IMR-90 (cell line): ENCODE measurements around the gene ARHGAP18. TPM values are rescaled to one million over a fixed set of nuclear protein-coding genes. Genes with fewer than 3 reads are reported as not detected.

Source experiments
- ATAC-seq: fragments of 200-7000 bp; cut with Tn5 transposase; 2 replicates; pipeline ENCODE4 v1.9.1; 2020; ENCODE audit warnings: low read depth, mild to moderate bottlenecking, moderate library complexity
- BruUV-seq: library from RNA; stranded (reverse); fragments of 400-500 nt; replicated peaks from 2 replicates; lab custom pipeline; 2021; lab: Mats Ljungman, UMichigan
- CTCF ChIA-PET: fragments of 300-600 bp; formaldehyde crosslinking; extraction: SDS; loops from one replicate; lab custom pipeline; 2021; ENCODE audit warnings: antibody characterized with exemption; lab: Yijun Ruan, JAX
- POLR2A ChIA-PET: fragments of 300-600 bp; sonication (Branson Sonifier 250); formaldehyde crosslinking; loops from one replicate; lab custom pipeline; 2022; ENCODE audit warnings: antibody characterized with exemption; ENCODE audit not compliant: unreplicated experiment; lab: Charles Lee
- DNase-seq: peaks from one replicate; pipeline ENCODE4 v3.0.0; 2013
- H2AFZ ChIP-seq: replicated peaks from 2 replicates; pipeline ENCODE3; 2013; ENCODE audit warnings: low read length, mild to moderate bottlenecking; ENCODE audit not compliant: poor library complexity
- H2AK5ac ChIP-seq: 2 replicates; pipeline ENCODE4 v1.6.1; 2013; ENCODE audit warnings: low read depth, low read length, inconsistent platforms
- H2AK9ac ChIP-seq: replicated peaks from 2 replicates; pipeline ENCODE3; 2013; ENCODE audit warnings: mild to moderate bottlenecking, low read depth, low read length, moderate library complexity; ENCODE audit not compliant: poor library complexity
- H2BK120ac ChIP-seq: 2 replicates; pipeline ENCODE4 v1.6.1; 2013; ENCODE audit warnings: low read depth, low read length, inconsistent platforms
- H2BK15ac ChIP-seq: 3 replicates; pipeline ENCODE4 v1.6.1; 2013; ENCODE audit warnings: low read depth, low read length, inconsistent platforms
- H2BK20ac ChIP-seq: 2 replicates; pipeline ENCODE4 v1.6.1; 2013; ENCODE audit warnings: low read depth, mild to moderate bottlenecking, inconsistent platforms, low read length, moderate library complexity
- H2BK5ac ChIP-seq: 2 replicates; pipeline ENCODE4 v1.6.1; 2013; ENCODE audit warnings: mild to moderate bottlenecking, low read depth, low read length, inconsistent platforms; ENCODE audit not compliant: poor library complexity, severe bottlenecking
- H3K14ac ChIP-seq: replicated peaks from 2 replicates; pipeline ENCODE4 v1.6.1; 2013; ENCODE audit warnings: low read depth, low read length, inconsistent platforms
- H3K18ac ChIP-seq: 2 replicates; pipeline ENCODE4 v1.6.1; 2013; ENCODE audit warnings: low read depth, low read length, control low read depth
- H3K23ac ChIP-seq: 2 replicates; pipeline ENCODE4 v1.6.1; 2013; ENCODE audit warnings: low read depth, low read length, inconsistent platforms
- H3K27ac ChIP-seq: 2 replicates; pipeline ENCODE4 v1.5.1; 2013; ENCODE audit warnings: mild to moderate bottlenecking, control low read depth, low read length; ENCODE audit not compliant: insufficient read depth
- H3K27me3 ChIP-seq: 2 replicates; pipeline ENCODE4 v1.6.1; 2013; ENCODE audit warnings: low read length; ENCODE audit not compliant: control insufficient read depth, insufficient read depth
- H3K36me3 ChIP-seq: 2 replicates; pipeline ENCODE4 v1.6.1; 2013; ENCODE audit warnings: low read length, mixed read lengths; ENCODE audit not compliant: control insufficient read depth, insufficient read depth
- H3K4ac ChIP-seq: 2 replicates; pipeline ENCODE4 v1.6.1; 2013; ENCODE audit warnings: low read depth, low read length, inconsistent platforms
- H3K4me1 ChIP-seq: 2 replicates; pipeline ENCODE4 v1.6.1; 2013; ENCODE audit warnings: low read length, mixed read lengths; ENCODE audit not compliant: control insufficient read depth, insufficient read depth
- H3K4me2 ChIP-seq: 2 replicates; pipeline ENCODE4 v1.6.1; 2013; ENCODE audit warnings: low read depth, mild to moderate bottlenecking, control low read depth, low read length, moderate library complexity
- H3K4me3 ChIP-seq: 2 replicates; pipeline ENCODE4 v1.5.1; 2013; ENCODE audit warnings: low read depth, mild to moderate bottlenecking, control low read depth, low read length, moderate library complexity; ENCODE audit not compliant: insufficient read depth
- H3K56ac ChIP-seq: 2 replicates; pipeline ENCODE4 v1.6.1; 2013; ENCODE audit warnings: low read length, inconsistent platforms; ENCODE audit not compliant: insufficient read depth; ENCODE audit errors: extremely low read depth
- H3K79me1 ChIP-seq, 2 experiments: 2 replicates each; pipeline ENCODE4 v1.6.1; 2013; ENCODE audit warnings: low read length in 2 of 2, inconsistent platforms in 1 of 2, low read depth in 1 of 2
- H3K9ac ChIP-seq: 2 replicates; pipeline ENCODE4 v1.6.1; 2013; ENCODE audit warnings: low read depth, low read length, control low read depth
- H3K9me1 ChIP-seq: 2 replicates; pipeline ENCODE4 v1.6.1; 2013; ENCODE audit warnings: low read length, inconsistent platforms; ENCODE audit not compliant: insufficient read depth
- H3K9me3 ChIP-seq: 2 replicates; pipeline ENCODE4 v1.6.1; 2013; ENCODE audit warnings: low read length; ENCODE audit not compliant: control insufficient read depth, insufficient read depth
- H4K20me1 ChIP-seq: 2 replicates; pipeline ENCODE4 v1.6.1; 2013; ENCODE audit warnings: low read length, inconsistent platforms; ENCODE audit not compliant: insufficient read depth
- H4K5ac ChIP-seq: 2 replicates; pipeline ENCODE4 v1.6.1; 2013; ENCODE audit warnings: mild to moderate bottlenecking, low read depth, low read length, control low read depth
- H4K8ac ChIP-seq, 2 experiments: 2 replicates each; pipeline ENCODE4 v1.6.1; 2013; ENCODE audit warnings: low read depth in 2 of 2, low read length in 2 of 2, control low read depth in 1 of 2, inconsistent platforms in 1 of 2
- H4K91ac ChIP-seq: 2 replicates; pipeline ENCODE4 v1.6.1; 2013; ENCODE audit warnings: low read depth, low read length, inconsistent platforms; ENCODE audit not compliant: insufficient read depth
- BHLHE40 ChIP-seq: fragments of 150-350 bp; IDR thresholded peaks from 2 replicates; pipeline ENCODE4 v1.6.1; 2016; ENCODE audit warnings: mild to moderate bottlenecking, low read depth, low read length
- CEBPB ChIP-seq: IDR thresholded peaks from 2 replicates; pipeline ENCODE4 v1.6.1; 2012; ENCODE audit warnings: low read depth, low read length, improper control_type of control experiment
- MAFK ChIP-seq: IDR thresholded peaks from 2 replicates; pipeline ENCODE4 v1.6.1; 2012; ENCODE audit warnings: low read depth, low read length, improper control_type of control experiment
- MAZ ChIP-seq: IDR thresholded peaks from 2 replicates; pipeline ENCODE4 v1.6.1; 2012; ENCODE audit warnings: low read depth, mild to moderate bottlenecking, low read length, improper control_type of control experiment, moderate library complexity, borderline replicate concordance
- NFE2L2 ChIP-seq: fragments of 150-350 bp; IDR thresholded peaks from 2 replicates; pipeline ENCODE4 v1.6.1; 2016; ENCODE audit warnings: low read depth, mild to moderate bottlenecking, low read length
- POLR2A ChIP-seq: IDR thresholded peaks from 2 replicates; pipeline ENCODE4 v1.6.1; 2012; ENCODE audit warnings: mild to moderate bottlenecking, low read depth, low read length
- RCOR1 ChIP-seq: IDR thresholded peaks from 2 replicates; pipeline ENCODE4 v1.6.1; 2012; ENCODE audit warnings: mild to moderate bottlenecking, low read length, improper control_type of control experiment; ENCODE audit not compliant: insufficient replicate concordance
- RFX5 ChIP-seq: IDR thresholded peaks from 2 replicates; pipeline ENCODE4 v1.8.0; 2012; ENCODE audit warnings: low read depth, mild to moderate bottlenecking, low read length, moderate library complexity
- SMC3 ChIP-seq: fragments of 150-350 bp; IDR thresholded peaks from 2 replicates; pipeline ENCODE4 v1.6.1; 2016; ENCODE audit warnings: low read depth, mild to moderate bottlenecking, antibody characterized with exemption, low read length, moderate library complexity
- WGBS, 2 experiments: methylation state at CpG; one replicate each; pipeline versions ENCODE4 v1.1.5 to v1.1.7; 2013; ENCODE audit warnings: missing lambda C conversion rate in 2 of 2; ENCODE audit not compliant: insufficient read length in 1 of 2; ENCODE audit errors: extremely low coverage in 2 of 2; 5-methylcytosine and 5-hydroxymethylcytosine counted together
- dilution Hi-C: fragments of 300-500 bp; cut with HindIII; formaldehyde crosslinking; loops from one replicate; pipeline ENCODE4 v1.14.3; 2018; ENCODE audit warnings: low sequenced_read_pairs; ENCODE audit not compliant: unreplicated experiment
- in situ Hi-C: fragments of 300-500 bp; cut with MboI; formaldehyde crosslinking; loops from 3 replicates; pipeline ENCODE4 v1.14.3; 2019; ENCODE audit warnings: low sequenced_read_pairs, inconsistent platforms, mixed read lengths
- intact Hi-C: fragments of 100-400 bp; cut with micrococcal nuclease; formaldehyde crosslinking; loops from 2 replicates; pipeline ENCODE4 v1.10.0; 2022
- polyA plus RNA-seq, 3 experiments: library from polyadenylated mRNA; depleted of rRNA; stranded (reverse); fragments of >200 nt; gene quantifications; 2 replicates each; pipeline ENCODE4 v1.2.3, GENCODE V29; 2012; ENCODE audit warnings: low replicate concordance in 1 of 3
- total RNA-seq: library from RNA; depleted of rRNA; stranded (reverse); fragments of >200 nt; gene quantifications from 2 replicates; pipeline ENCODE4 v1.2.3, GENCODE V29; 2012
- TF ChIP-seq, protein P1 (sequence below): fragments of 150-350 bp; IDR thresholded peaks from 2 replicates; pipeline ENCODE4 v1.6.1; 2016; ENCODE audit warnings: low read depth, mild to moderate bottlenecking, low read length, moderate library complexity, borderline replicate concordance
- TF ChIP-seq, protein P2 (sequence below): conservative IDR thresholded peaks from 2 replicates; pipeline ENCODE4 v1.5.1; 2012; ENCODE audit warnings: mild to moderate bottlenecking, low read depth, low read length, improper control_type of control experiment

ARHGAP18 gene
- total and polyA plus RNA-seq, 2 of the 4 experiments (the other 2 are of a cell fraction): 6.2 to 17.0 TPM

DNA sequence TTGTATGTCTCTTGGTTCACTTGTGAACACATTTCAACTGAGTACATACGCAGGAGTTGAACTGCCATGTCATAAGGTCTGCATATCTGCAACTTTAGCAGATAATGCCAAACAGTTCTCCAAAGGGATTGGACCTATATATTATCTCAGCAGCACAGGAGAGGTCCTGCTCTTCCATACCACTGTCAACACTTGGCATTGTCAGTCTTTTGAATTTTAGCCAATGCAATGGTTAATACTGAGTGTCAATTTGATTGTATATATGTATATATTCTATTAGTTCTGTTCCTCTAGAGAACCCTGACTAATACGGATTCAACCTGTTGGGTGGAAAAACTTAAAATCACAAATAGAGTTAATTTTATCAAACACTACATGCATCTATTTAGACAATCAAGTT lies 26.1 kb upstream of the ARHGAP18 start:
- CTCF ChIA-PET: interaction anchor here (1.4 kb wide), 1 partner anchor 137 kb away, joined by 4 read pairs; no protein-coding TSS in a partner anchor

More for the DNA sequence above, 26.1 kb upstream of the ARHGAP18 start:
- TF ChIP-seq POLR2A (no peak), MAFK (no peak), BHLHE40 (no peak), SMC3 (no peak), NFE2L2 (no peak), RCOR1 (no peak), CEBPB (no peak), RFX5 (no peak), MAZ (no peak)
- TF ChIP-seq, protein P1, sequence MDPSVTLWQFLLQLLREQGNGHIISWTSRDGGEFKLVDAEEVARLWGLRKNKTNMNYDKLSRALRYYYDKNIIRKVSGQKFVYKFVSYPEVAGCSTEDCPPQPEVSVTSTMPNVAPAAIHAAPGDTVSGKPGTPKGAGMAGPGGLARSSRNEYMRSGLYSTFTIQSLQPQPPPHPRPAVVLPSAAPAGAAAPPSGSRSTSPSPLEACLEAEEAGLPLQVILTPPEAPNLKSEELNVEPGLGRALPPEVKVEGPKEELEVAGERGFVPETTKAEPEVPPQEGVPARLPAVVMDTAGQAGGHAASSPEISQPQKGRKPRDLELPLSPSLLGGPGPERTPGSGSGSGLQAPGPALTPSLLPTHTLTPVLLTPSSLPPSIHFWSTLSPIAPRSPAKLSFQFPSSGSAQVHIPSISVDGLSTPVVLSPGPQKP: no peak
- TF ChIP-seq, protein P2, sequence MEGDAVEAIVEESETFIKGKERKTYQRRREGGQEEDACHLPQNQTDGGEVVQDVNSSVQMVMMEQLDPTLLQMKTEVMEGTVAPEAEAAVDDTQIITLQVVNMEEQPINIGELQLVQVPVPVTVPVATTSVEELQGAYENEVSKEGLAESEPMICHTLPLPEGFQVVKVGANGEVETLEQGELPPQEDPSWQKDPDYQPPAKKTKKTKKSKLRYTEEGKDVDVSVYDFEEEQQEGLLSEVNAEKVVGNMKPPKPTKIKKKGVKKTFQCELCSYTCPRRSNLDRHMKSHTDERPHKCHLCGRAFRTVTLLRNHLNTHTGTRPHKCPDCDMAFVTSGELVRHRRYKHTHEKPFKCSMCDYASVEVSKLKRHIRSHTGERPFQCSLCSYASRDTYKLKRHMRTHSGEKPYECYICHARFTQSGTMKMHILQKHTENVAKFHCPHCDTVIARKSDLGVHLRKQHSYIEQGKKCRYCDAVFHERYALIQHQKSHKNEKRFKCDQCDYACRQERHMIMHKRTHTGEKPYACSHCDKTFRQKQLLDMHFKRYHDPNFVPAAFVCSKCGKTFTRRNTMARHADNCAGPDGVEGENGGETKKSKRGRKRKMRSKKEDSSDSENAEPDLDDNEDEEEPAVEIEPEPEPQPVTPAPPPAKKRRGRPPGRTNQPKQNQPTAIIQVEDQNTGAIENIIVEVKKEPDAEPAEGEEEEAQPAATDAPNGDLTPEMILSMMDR: no peak
- intact Hi-C loops (no loop called here), dilution Hi-C loops (no loop called here), in situ Hi-C loops (no loop called here)
- Histone ChIP-seq H4K8ac (no peak overlapping the region), H3K4ac (no peak overlapping the region), H3K27me3 (no peaks in the 10 kb centered on the region), H3K14ac (no peak overlapping the region), H2AK5ac (no peak overlapping the region), H3K79me1 (no peaks in the 10 kb centered on the region), H3K56ac (no peak overlapping the region), H2BK5ac (no peak overlapping the region), H4K5ac (no peak overlapping the region), H3K36me3 (no peaks in the 10 kb centered on the region), H3K27ac (no peak overlapping the region), H3K4me3 (no peak overlapping the region), H2AK9ac (no peak overlapping the region), H3K9ac (no peak overlapping the region), H3K18ac (no peak overlapping the region), H2BK20ac (no peak overlapping the region), H3K4me1 (no peaks in the 10 kb centered on the region), H2AFZ (no peak overlapping the region), H4K20me1 (no peaks in the 10 kb centered on the region), H3K9me3 (no peaks in the 10 kb centered on the region), H4K91ac (no peak overlapping the region), H2BK120ac (no peak overlapping the region), H3K4me2 (no peak overlapping the region), H3K9me1 (no peaks in the 10 kb centered on the region), H3K23ac (no peak overlapping the region), H2BK15ac (no peak overlapping the region)
- WGBS, 2 experiments: no CpG with 5 or more reads among the region's 2 CpGs
- no peak for DNase-seq
- no TSS peak for BruUV-seq
- ATAC-seq: no peak
- POLR2A ChIA-PET: no interaction called here
